PC-9 (cell line): ENCODE data around the gene ZSCAN21.

Experiments
- CTCF ChIP-seq: fragments of 200-600 bp; sonication (generic); conservative IDR thresholded peaks from 2 replicates; pipeline ENCODE4 v1.6.1; 2017; ENCODE audit warnings: mixed run types, antibody characterized with exemption, mild to moderate bottlenecking, moderate library complexity
- EZH2 ChIP-seq: fragments of 200-600 bp; sonication (generic); IDR thresholded peaks from 2 replicates; pipeline ENCODE4 v1.8.0; 2017; ENCODE audit warnings: antibody characterized with exemption, low read depth

DNA sequence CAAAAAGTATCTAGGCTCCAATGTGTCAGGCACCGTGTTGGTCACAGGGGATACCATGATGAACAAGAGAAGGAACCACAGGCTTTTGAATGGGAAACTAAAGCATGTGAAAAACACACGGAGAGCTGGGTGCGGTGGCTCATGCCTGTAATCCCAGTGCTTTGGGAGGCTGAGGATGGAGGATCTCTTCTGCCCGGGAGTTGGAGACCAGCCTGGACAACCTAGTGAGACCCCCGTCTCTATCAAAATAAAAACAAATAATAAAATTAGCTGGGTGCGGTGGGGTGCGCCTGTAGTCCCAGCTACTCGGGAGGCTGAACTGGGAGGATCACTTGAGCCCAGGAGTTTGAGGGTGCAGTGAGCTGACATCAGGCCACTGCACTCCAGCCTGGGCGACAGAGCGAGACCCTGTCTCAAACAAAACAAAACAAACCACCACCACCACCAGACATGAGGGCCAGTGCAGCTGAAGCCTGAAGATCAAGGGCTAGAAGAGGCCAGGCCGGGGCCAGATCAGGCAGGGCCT is 38.6 kb downstream of the ZSCAN21 start:
- TF ChIP-seq EZH2: no peak
- no peak for TF ChIP-seq CTCF
